ENCODE results near the gene MOGAT3. TPM values are rescaled to one million over a fixed set of nuclear protein-coding genes. Genes with fewer than 3 reads are reported as not detected.

The MOGAT3 gene
- total and polyA plus RNA-seq, 8 donors, result 0.07 to 0.11 (median 0.08) TPM; not detected in 3

- DNase-seq, result peak; percentile 89 to 98 (median 96)
- Histone ChIP-seq H3K36me3 (peaks cover 0 to 27% of the 10 kb centered on the region in 2 donors), H3K4me1 (peaks cover 6 to 8% of the 10 kb centered on the region in 2 donors), H3K27me3 (no peaks in the 10 kb centered on the region), H3K4me3 (peak within 1 kb of the TSS; percentile 92 to 98), H3K27ac (peak within 1 kb of the TSS in 1 of 2 donors; percentile 8), H3K9me3 (no peaks in the 10 kb centered on the region)
- no peak for TF ChIP-seq CTCF (IDR thresholded peaks at IDR 0.05)
- intact Hi-C loops (cut with DNase I), result no loop called here
- peak; percentile 99 for ATAC-seq
These were observed 46.7 kb downstream of the MOGAT3 start, which contains the start of gene AP1S1 for GRCh38 chr7:101153969-101154692. Gene AP1S1, plus strand, starts transcription at chr7:101154476. Its CDS starts 39 bp downstream, at chr7:101154515.

- peaks cover 6 to 8% of the 10 kb centered on the region in 2 donors for H3K4me1 ChIP-seq
- H3K4me3 ChIP-seq, result no peak overlapping the region
- peaks cover 0 to 6% of the 10 kb centered on the region in 2 donors for H3K36me3 ChIP-seq
- no peaks in the 10 kb centered on the region for H3K9me3 ChIP-seq
- no peak overlapping the region for H3K27ac ChIP-seq
- DNase-seq (no peak), ATAC-seq (no peak)
- peaks cover 0 to 7% of the 10 kb centered on the region in 2 donors for H3K27me3 ChIP-seq
- TF ChIP-seq CTCF (IDR thresholded peaks at IDR 0.05), result no peak
- intact Hi-C loops (cut with DNase I), result no loop called here
These were observed 48.8 kb downstream of the MOGAT3 start for GRCh38 chr7:101151908-101152651.

Small RNA genes lying within 50 kb of the gene (microRNA-seq; reads per million reads assigned to microRNA genes)
- gene MIR4653, result 0 to 0.34 reads per million in 2 donors

Other genes with a start within 250 kb of the MOGAT3 start
- 1 to 10 TPM in 1 of 2 donors, under 1 TPM in 1; 0.44 to 1.7 TPM for gene MUC12, start 231.5 kb downstream of the MOGAT3 start, total RNA-seq
- gene MUC12, start 231.5 kb downstream of the MOGAT3 start, polyA plus RNA-seq (ENCODE audit: insufficient read length in 6 of 6), result 1 to 10 TPM in 3 of 6 donors, under 1 TPM in 3; 0.45 to 2.0 (median 1.2) TPM
- under 1 TPM in 1 of 2 donors, not detected in 1; 0.05 TPM for gene MUC17, start 181.0 kb downstream of the MOGAT3 start, total RNA-seq
- under 1 TPM in 1 of 6 donors, not detected in 5; 0.46 TPM for gene MUC17, start 181.0 kb downstream of the MOGAT3 start, polyA plus RNA-seq (ENCODE audit: insufficient read length in 6 of 6)
- 10 to 100 TPM; 42.8 to 55.6 TPM for gene TRIM56, start 115.6 kb downstream of the MOGAT3 start, total RNA-seq
- 10 to 100 TPM; 23.4 to 29.2 (median 25.8) TPM for gene TRIM56, start 115.6 kb downstream of the MOGAT3 start, polyA plus RNA-seq (ENCODE audit: insufficient read length in 6 of 6)
- gene SERPINE1, start 73.9 kb downstream of the MOGAT3 start, total RNA-seq, result 10 to 100 TPM; 59.4 to 80.5 TPM
- gene SERPINE1, start 73.9 kb downstream of the MOGAT3 start, polyA plus RNA-seq (ENCODE audit: insufficient read length in 6 of 6), result 1 to 10 TPM; 2.5 to 6.5 (median 3.9) TPM
- gene AP1S1, start 46.6 kb downstream of the MOGAT3 start, total RNA-seq, result 10 to 100 TPM; 39.4 to 48.7 TPM
- 10 to 100 TPM; 83.9 to 92.6 (median 85.8) TPM for gene AP1S1, start 46.6 kb downstream of the MOGAT3 start, polyA plus RNA-seq (ENCODE audit: insufficient read length in 6 of 6)
- not detected for gene VGF, start 35.5 kb downstream of the MOGAT3 start, total RNA-seq
- gene VGF, start 35.5 kb downstream of the MOGAT3 start, polyA plus RNA-seq (ENCODE audit: insufficient read length in 6 of 6), result 1 to 10 TPM in 2 of 6 donors, under 1 TPM in 4; 0.82 to 1.4 (median 0.95) TPM
- gene NAT16, start 20.7 kb downstream of the MOGAT3 start, total RNA-seq, result not detected
- under 1 TPM; 0.04 to 0.27 (median 0.09) TPM for gene NAT16, start 20.7 kb downstream of the MOGAT3 start, polyA plus RNA-seq (ENCODE audit: insufficient read length in 6 of 6)
- gene PLOD3, start 16.5 kb upstream of the MOGAT3 start, total RNA-seq, result 100 to 1,000 TPM in 1 of 2 donors, 10 to 100 TPM in 1; 97.1 to 120 TPM
- gene PLOD3, start 16.5 kb upstream of the MOGAT3 start, polyA plus RNA-seq (ENCODE audit: insufficient read length in 6 of 6), result 10 to 100 TPM; 60.9 to 69.2 (median 64.5) TPM
- 10 to 100 TPM; 66.1 to 70.5 TPM for gene ZNHIT1, start 17.1 kb upstream of the MOGAT3 start, total RNA-seq
- 10 to 100 TPM; 44.9 to 60.6 (median 52.3) TPM for gene ZNHIT1, start 17.1 kb upstream of the MOGAT3 start, polyA plus RNA-seq (ENCODE audit: insufficient read length in 6 of 6)
- 1 to 10 TPM; 7.6 to 8.4 TPM for gene CLDN15, start 36.8 kb upstream of the MOGAT3 start, total RNA-seq
- gene CLDN15, start 36.8 kb upstream of the MOGAT3 start, polyA plus RNA-seq (ENCODE audit: insufficient read length in 6 of 6), result 10 to 100 TPM; 11.9 to 19.0 (median 16.8) TPM
- gene FIS1, start 44.0 kb upstream of the MOGAT3 start, total RNA-seq, result 100 to 1,000 TPM; 144 to 148 TPM
- 100 to 1,000 TPM; 116 to 139 (median 129) TPM for gene FIS1, start 44.0 kb upstream of the MOGAT3 start, polyA plus RNA-seq (ENCODE audit: insufficient read length in 6 of 6)
- 10 to 100 TPM; 18.8 to 27.4 TPM for gene IFT22, start 120.8 kb upstream of the MOGAT3 start, total RNA-seq
- gene IFT22, start 120.8 kb upstream of the MOGAT3 start, polyA plus RNA-seq (ENCODE audit: insufficient read length in 6 of 6), result 10 to 100 TPM; 42.8 to 51.0 (median 47.2) TPM
- under 1 TPM in 1 of 2 donors, not detected in 1; 0.76 TPM for gene COL26A1, start 161.8 kb upstream of the MOGAT3 start, total RNA-seq
- gene COL26A1, start 161.8 kb upstream of the MOGAT3 start, polyA plus RNA-seq (ENCODE audit: insufficient read length in 6 of 6), result 1 to 10 TPM; 5.5 to 7.7 (median 7.2) TPM